Transverse colon (tissue), 4 donors: ENCODE data around the gene DAAM1. TPM values are rescaled to one million over a fixed set of nuclear protein-coding genes. Genes with fewer than 3 reads are reported as not detected.

ENCODE experiments used
- DNase-seq: peaks from one replicate; pipeline ENCODE4 v3.0.0-alpha.2; 2019
- H3K27ac ChIP-seq, 4 donors: fragments of 200-600 bp; sonication (generic); 2 replicates each; pipeline ENCODE4 v1.5.1; 2016 to 2018; ENCODE audit warnings: inconsistent platforms in 4 of 4
- H3K27me3 ChIP-seq: fragments of 200-600 bp; sonication (generic); 2 replicates; pipeline ENCODE4 v1.5.1; 2017; ENCODE audit warnings: inconsistent platforms
- H3K36me3 ChIP-seq, 4 donors: fragments of 200-600 bp; sonication (generic); 2 replicates each; pipeline ENCODE4 v1.5.1; 2017 to 2019; ENCODE audit warnings: inconsistent platforms in 4 of 4
- H3K4me1 ChIP-seq, 4 donors: fragments of 200-600 bp; sonication (generic); 2 replicates each; pipeline ENCODE4 v1.5.1; 2017 to 2020; ENCODE audit warnings: inconsistent platforms in 4 of 4
- H3K4me3 ChIP-seq, 4 donors: fragments of 200-600 bp; sonication (generic); 1 replicate in 1 of 4; 2 replicates in 3 of 4; pipeline versions ENCODE4 v1.5.1 to v1.6.1; 2017 to 2019; ENCODE audit warnings: inconsistent platforms in 4 of 4
- H3K9me3 ChIP-seq, 2 donors: fragments of 200-600 bp; sonication (generic); 2 replicates each; pipeline ENCODE4 v1.5.1; 2017 to 2019; ENCODE audit warnings: inconsistent platforms in 2 of 2
- CTCF ChIP-seq, 5 experiments: fragments of 200-600 bp in 3 of 5; fragments of 450-650 bp in 2 of 5; sonication (generic) in 3 of 5; IDR thresholded peaks; 1 replicate in 2 of 5; 2 replicates in 3 of 5; pipeline ENCODE4 v1.5.1; 2016 to 2017; ENCODE audit warnings: antibody characterized with exemption in 5 of 5, inconsistent platforms in 3 of 5, mild to moderate bottlenecking in 2 of 5, moderate library complexity in 1 of 5
- EP300 ChIP-seq: sonication (generic); formaldehyde crosslinking; IDR thresholded peaks from one replicate; pipeline ENCODE4 v1.6.1; 2017; ENCODE audit warnings: antibody characterized with exemption, low read depth
- POLR2A ChIP-seq: fragments of 450-650 bp; IDR thresholded peaks from one replicate; pipeline ENCODE4 v1.6.1; 2016; ENCODE audit warnings: antibody characterized with exemption, mild to moderate bottlenecking, moderate library complexity
- POLR2AphosphoS5 ChIP-seq, 3 donors: sonication (generic); formaldehyde crosslinking; IDR thresholded peaks; one replicate each; pipeline ENCODE4 v1.6.1; 2016; ENCODE audit warnings: antibody characterized with exemption in 3 of 3
- WGBS, 2 donors: methylation state at CpG; one replicate each; pipeline ENCODE4 v1.1.5; 2018; ENCODE audit warnings: low coverage in 1 of 2; 5-methylcytosine and 5-hydroxymethylcytosine counted together
- in situ Hi-C, 4 donors: fragments of 200-750 bp; cut with MboI; loops; one replicate each; pipeline versions ENCODE4 v1.15.0 to v1.15.1; 2017; ENCODE audit warnings: low sequenced_read_pairs in 3 of 4, low pct_ligation_motif_present in 1 of 4, low pct_unique_long_range_greater_than_20kb in 1 of 4
- intact Hi-C: fragments of 100-400 bp; cut with DNase I; formaldehyde crosslinking; loops from one replicate; pipeline ENCODE4 v1.15.1; 2023; ENCODE audit warnings: low total_unique reads
- total RNA-seq, 4 donors: library from RNA; depleted of rRNA; stranded (reverse); fragments of >200 nt; gene quantifications; one replicate each; pipeline ENCODE4 v1.1.0, GENCODE V29; 2016

The DAAM1 gene
- total RNA-seq, 4 donors from 2014 or later = 23.9 to 44.5 (median 42.8) TPM

- no peak overlapping the region for H3K4me3 ChIP-seq
- no peaks in the 10 kb centered on the region for H3K27me3 ChIP-seq
- WGBS, 2 donors = 65 to 75% methylated on average over 4 of the region's 4 CpGs
- TF ChIP-seq POLR2AphosphoS5 (IDR thresholded peaks at IDR 0.05) = no peak
- TF ChIP-seq POLR2A = no peak
- TF ChIP-seq CTCF (IDR thresholded peaks at IDR 0.05) = no peak
- TF ChIP-seq EP300 = no peak
- in situ Hi-C loops = no loop called here
- peaks cover 0 to 33% (median 0%) of the 10 kb centered on the region in 4 donors for H3K36me3 ChIP-seq
- DNase-seq = no peak
- no peaks in the 10 kb centered on the region for H3K9me3 ChIP-seq
- H3K27ac ChIP-seq = peak overlapping the region; percentile 59 to 75 (median 70)
- intact Hi-C loops = no loop called here
- H3K4me1 ChIP-seq = peaks cover 0 to 9% (median 3%) of the 10 kb centered on the region in 4 donors
Observed at GRCh38 chr14:59349258-59349701, 160.8 kb downstream of the DAAM1 start.

- no peak for DNase-seq
- no peak overlapping the region for H3K4me3 ChIP-seq
- WGBS, 2 donors = 90 to 100% methylated on average over 1 to 3 of the region's 3 CpGs
- H3K4me1 ChIP-seq = peaks cover under 1 to 13% (median 4%) of the 10 kb centered on the region in 4 donors
- in situ Hi-C loops (no loop called here), intact Hi-C loops (no loop called here)
- no peaks in the 10 kb centered on the region for H3K27me3 ChIP-seq
- no peak for TF ChIP-seq POLR2A
- no peak for TF ChIP-seq EP300
- no peak for TF ChIP-seq CTCF (IDR thresholded peaks at IDR 0.05)
- TF ChIP-seq POLR2AphosphoS5 (IDR thresholded peaks at IDR 0.05) = no peak
- H3K27ac ChIP-seq = no peak overlapping the region
- H3K36me3 ChIP-seq = peaks cover 0 to 52% (median 5%) of the 10 kb centered on the region in 4 donors
- H3K9me3 ChIP-seq = no peaks in the 10 kb centered on the region
Observed at GRCh38 chr14:59352961-59353360, 164.5 kb downstream of the DAAM1 start.

- no peak for DNase-seq
Observed at GRCh38 chr14:59354666-59355065, 166.2 kb downstream of the DAAM1 start.

GRCh38 chr14:59355091-59355490 is 166.6 kb downstream of the DAAM1 start:
- Histone ChIP-seq H3K36me3 (peaks cover 0 to 52% (median 5%) of the 10 kb centered on the region in 4 donors), H3K4me3 (no peak overlapping the region), H3K4me1 (peaks cover 6 to 25% (median 23%) of the 10 kb centered on the region in 4 donors), H3K27ac (no peak overlapping the region), H3K9me3 (no peaks in the 10 kb centered on the region), H3K27me3 (no peaks in the 10 kb centered on the region)
- WGBS, 2 donors = 83 to 93% methylated on average over 3 of the region's 3 CpGs
- in situ Hi-C loops = no loop called here
- intact Hi-C loops = no loop called here
- no peak for TF ChIP-seq CTCF (IDR thresholded peaks at IDR 0.05)
- TF ChIP-seq POLR2A = no peak
- TF ChIP-seq EP300 = no peak
- TF ChIP-seq POLR2AphosphoS5 (IDR thresholded peaks at IDR 0.05) = no peak
- DNase-seq = no peak

More at GRCh38 chr14:59354666-59355065, 166.2 kb downstream of the DAAM1 start:
- TF ChIP-seq POLR2AphosphoS5 (IDR thresholded peaks at IDR 0.05) (no peak), POLR2A (no peak), EP300 (no peak), CTCF (IDR thresholded peaks at IDR 0.05) (no peak)
- H3K4me1 ChIP-seq = peaks cover 6 to 21% (median 19%) of the 10 kb centered on the region in 4 donors
- H3K27me3 ChIP-seq = no peaks in the 10 kb centered on the region
- peaks cover 0 to 52% (median 5%) of the 10 kb centered on the region in 4 donors for H3K36me3 ChIP-seq
- no peaks in the 10 kb centered on the region for H3K9me3 ChIP-seq
- 70 to 86% methylated on average over 1 to 3 of the region's 3 CpGs for WGBS, 2 donors
- intact Hi-C loops = no loop called here
- H3K4me3 ChIP-seq = no peak overlapping the region
- peak overlapping the region; percentile 0 to 41 (median 30) for H3K27ac ChIP-seq
- in situ Hi-C loops = no loop called here
